Activated CD8-positive, alpha-beta T cell treated with anti-CD3 and anti-CD28 coated beads, Interleukin-2, amount 10 ng/mL, durations not matched to agents 7 days and 5 days (primary cell): ENCODE results near the gene CNGB1. TPM values are rescaled to one million over a fixed set of nuclear protein-coding genes. Genes with fewer than 3 reads are reported as not detected.

Experiments
- ATAC-seq: fragments of 150-1000 bp; cut with Tn5 transposase; one replicate; pipeline ENCODE4 v1.10.0; 2021; ENCODE audit warnings: moderate library complexity
- CTCF ChIA-PET: fragments of 350-600 bp; sonication (Branson Sonifier 250); formaldehyde crosslinking; loops from one replicate; lab custom pipeline; 2021; ENCODE audit warnings: antibody characterized with exemption; lab: Charles Lee
- POLR2A ChIA-PET: fragments of 350-600 bp; sonication (Branson Sonifier 250); formaldehyde crosslinking; loops from one replicate; lab custom pipeline; 2021; ENCODE audit warnings: antibody characterized with exemption; lab: Charles Lee
- DNase-seq: peaks from one replicate; pipeline ENCODE4 v3.0.0-alpha.2; 2020
- H3K27ac Mint-ChIP-seq: one replicate; pipeline ENCODE4 v1.8.0; 2021; ENCODE audit warnings: mild to moderate bottlenecking, mixed read lengths
- H3K27me3 Mint-ChIP-seq: one replicate; pipeline ENCODE4 v1.8.0; 2021; ENCODE audit warnings: low read depth, mixed read lengths
- H3K36me3 Mint-ChIP-seq: one replicate; pipeline ENCODE4 v1.8.0; 2021; ENCODE audit warnings: low read depth, mixed read lengths
- H3K4me1 Mint-ChIP-seq: one replicate; pipeline ENCODE4 v1.8.0; 2021; ENCODE audit warnings: low read depth, mixed read lengths
- H3K4me3 Mint-ChIP-seq: one replicate; pipeline ENCODE4 v1.8.0; 2021; ENCODE audit warnings: mild to moderate bottlenecking, mixed read lengths
- H3K9me3 Mint-ChIP-seq: one replicate; pipeline ENCODE4 v1.8.0; 2022; ENCODE audit warnings: mixed read lengths; ENCODE audit not compliant: insufficient read depth
- total RNA-seq, 2 experiments: library from RNA; stranded (reverse); gene quantifications; one replicate each; pipeline ENCODE4 v1.2.3, GENCODE V29; 2021

CNGB1 gene
- total RNA-seq, 2 experiments from 2014 or later = not detected

- ATAC-seq (no peak), DNase-seq (no peak)
- CTCF ChIA-PET = no interaction called here
- Mint-ChIP-seq H3K4me3 (no peak overlapping the region), H3K9me3 (no peaks in the 10 kb centered on the region), H3K4me1 (no peaks in the 10 kb centered on the region), H3K36me3 (no peaks in the 10 kb centered on the region), H3K27me3 (no peaks in the 10 kb centered on the region), H3K27ac (no peak overlapping the region)
- POLR2A ChIA-PET = no interaction called here
Observed at GRCh38 chr16:57958544-57958943, 12.4 kb downstream of the CNGB1 start.

GRCh38 chr16:57957673-57958392 lies 13.1 kb downstream of the CNGB1 start:
- H3K9me3 Mint-ChIP-seq = no peaks in the 10 kb centered on the region
- CTCF ChIA-PET = no interaction called here
- H3K36me3 Mint-ChIP-seq = no peaks in the 10 kb centered on the region
- ATAC-seq (no peak), DNase-seq (no peak)
- no peak overlapping the region for H3K27ac Mint-ChIP-seq
- no peak overlapping the region for H3K4me3 Mint-ChIP-seq
- H3K27me3 Mint-ChIP-seq = no peaks in the 10 kb centered on the region
- POLR2A ChIA-PET = no interaction called here
- H3K4me1 Mint-ChIP-seq = no peaks in the 10 kb centered on the region

- H3K27me3 Mint-ChIP-seq = no peaks in the 10 kb centered on the region
- H3K4me1 Mint-ChIP-seq = no peaks in the 10 kb centered on the region
- DNase-seq = no peak
- H3K4me3 Mint-ChIP-seq = no peak overlapping the region
- H3K27ac Mint-ChIP-seq = no peak overlapping the region
- no peaks in the 10 kb centered on the region for H3K9me3 Mint-ChIP-seq
- H3K36me3 Mint-ChIP-seq = no peaks in the 10 kb centered on the region
- ATAC-seq = no peak
- CTCF ChIA-PET = interaction anchor here (0.9 to 1.3 kb wide), 2 partner anchors 9 to 19 kb away, joined by 3 read pairs; no protein-coding TSS in a partner anchor
- POLR2A ChIA-PET = no interaction called here
Observed at GRCh38 chr16:57956924-57957672, 13.8 kb downstream of the CNGB1 start.

GRCh38 chr16:57956270-57956808 lies 14.6 kb downstream of the CNGB1 start:
- no peak overlapping the region for H3K4me3 Mint-ChIP-seq
- ChIA-PET POLR2A (no interaction called here), CTCF (interaction anchor here (0.9 to 1.3 kb wide), 2 partner anchors 10 to 18 kb away, joined by 3 read pairs; no protein-coding TSS in a partner anchor)
- no peak overlapping the region for H3K27ac Mint-ChIP-seq
- H3K27me3 Mint-ChIP-seq = no peaks in the 10 kb centered on the region
- no peaks in the 10 kb centered on the region for H3K36me3 Mint-ChIP-seq
- no peak for DNase-seq
- no peak for ATAC-seq
- no peaks in the 10 kb centered on the region for H3K4me1 Mint-ChIP-seq
- no peaks in the 10 kb centered on the region for H3K9me3 Mint-ChIP-seq

- no peak for DNase-seq
- Mint-ChIP-seq H3K9me3 (no peaks in the 10 kb centered on the region), H3K4me3 (no peak overlapping the region), H3K4me1 (no peaks in the 10 kb centered on the region), H3K27me3 (no peaks in the 10 kb centered on the region), H3K27ac (no peak overlapping the region), H3K36me3 (no peaks in the 10 kb centered on the region)
- ATAC-seq = no peak
- POLR2A ChIA-PET = no interaction called here
- CTCF ChIA-PET = interaction anchor here (0.9 to 1.3 kb wide), 2 partner anchors 11 to 17 kb away, joined by 3 read pairs; no protein-coding TSS in a partner anchor
Observed at GRCh38 chr16:57955572-57956188, 15.2 kb downstream of the CNGB1 start.

GRCh38 chr16:57953857-57954256 lies 17.1 kb downstream of the CNGB1 start:
- H3K4me3 Mint-ChIP-seq = no peak overlapping the region
- no peaks in the 10 kb centered on the region for H3K27me3 Mint-ChIP-seq
- POLR2A ChIA-PET = no interaction called here
- no peak for DNase-seq
- H3K27ac Mint-ChIP-seq = no peak overlapping the region
- no peak for ATAC-seq
- H3K36me3 Mint-ChIP-seq = no peaks in the 10 kb centered on the region
- CTCF ChIA-PET = no interaction called here
- no peaks in the 10 kb centered on the region for H3K9me3 Mint-ChIP-seq
- H3K4me1 Mint-ChIP-seq = no peaks in the 10 kb centered on the region

GRCh38 chr16:57952909-57953308 lies 18.0 kb downstream of the CNGB1 start:
- no peaks in the 10 kb centered on the region for H3K36me3 Mint-ChIP-seq
- no peak overlapping the region for H3K27ac Mint-ChIP-seq
- no peaks in the 10 kb centered on the region for H3K27me3 Mint-ChIP-seq
- ATAC-seq (no peak), DNase-seq (no peak)
- H3K4me1 Mint-ChIP-seq = no peaks in the 10 kb centered on the region
- ChIA-PET CTCF (no interaction called here), POLR2A (no interaction called here)
- no peak overlapping the region for H3K4me3 Mint-ChIP-seq
- H3K9me3 Mint-ChIP-seq = no peaks in the 10 kb centered on the region

- DNase-seq = no peak
- ChIA-PET CTCF (no interaction called here), POLR2A (no interaction called here)
- no peak for ATAC-seq
- no peaks in the 10 kb centered on the region for H3K36me3 Mint-ChIP-seq
- no peak overlapping the region for H3K27ac Mint-ChIP-seq
- no peaks in the 10 kb centered on the region for H3K9me3 Mint-ChIP-seq
- no peaks in the 10 kb centered on the region for H3K27me3 Mint-ChIP-seq
- no peak overlapping the region for H3K4me3 Mint-ChIP-seq
- H3K4me1 Mint-ChIP-seq = no peaks in the 10 kb centered on the region
Observed at GRCh38 chr16:57951204-57951960, 19.5 kb downstream of the CNGB1 start.

GRCh38 chr16:57950382-57950781 lies 20.5 kb downstream of the CNGB1 start:
- ATAC-seq = no peak
- ChIA-PET CTCF (no interaction called here), POLR2A (no interaction called here)
- Mint-ChIP-seq H3K4me3 (no peak overlapping the region), H3K9me3 (no peaks in the 10 kb centered on the region), H3K4me1 (no peaks in the 10 kb centered on the region), H3K27me3 (no peaks in the 10 kb centered on the region), H3K36me3 (no peaks in the 10 kb centered on the region), H3K27ac (no peak overlapping the region)
- no peak for DNase-seq

GRCh38 chr16:57949595-57950238 lies 21.2 kb downstream of the CNGB1 start:
- Mint-ChIP-seq H3K27ac (no peak overlapping the region), H3K36me3 (no peaks in the 10 kb centered on the region), H3K4me3 (no peak overlapping the region), H3K9me3 (no peaks in the 10 kb centered on the region), H3K27me3 (no peaks in the 10 kb centered on the region), H3K4me1 (no peaks in the 10 kb centered on the region)
- POLR2A ChIA-PET = no interaction called here
- CTCF ChIA-PET = no interaction called here
- DNase-seq = no peak
- ATAC-seq = no peak

- H3K36me3 Mint-ChIP-seq = no peaks in the 10 kb centered on the region
- ATAC-seq (no peak), DNase-seq (no peak)
- no peak overlapping the region for H3K27ac Mint-ChIP-seq
- H3K4me3 Mint-ChIP-seq = no peak overlapping the region
- no peaks in the 10 kb centered on the region for H3K4me1 Mint-ChIP-seq
- no peaks in the 10 kb centered on the region for H3K27me3 Mint-ChIP-seq
- no peaks in the 10 kb centered on the region for H3K9me3 Mint-ChIP-seq
- CTCF ChIA-PET = no interaction called here
- POLR2A ChIA-PET = no interaction called here
Observed at GRCh38 chr16:57949013-57949412, 21.9 kb downstream of the CNGB1 start.
